Mesenteric fat pad (tissue), 1 donor: ENCODE measurements around the gene PDE4D. TPM values are rescaled to one million over a fixed set of nuclear protein-coding genes. Genes with fewer than 3 reads are reported as not detected.

Experiments
- DNase-seq: peaks from one replicate; pipeline ENCODE4 v3.0.0-alpha.2; 2020; ENCODE audit warnings: low spot score
- total RNA-seq: library from RNA; stranded (reverse); fragmentation: NEBNext Ultra II Directional; extraction: Animal tissue kit (Norgen Biotek cat#: 25700); gene quantifications from one replicate; pipeline ENCODE4 v1.2.1, GENCODE V29; 2021
- donor health status: DM: yes; HTN: yes; CAD: no.

Gene PDE4D
- total RNA-seq, 1 donor from 2014 or later = 28.8 TPM

- no peak for DNase-seq
These were observed 729.3 kb downstream of the PDE4D start for GRCh38 chr5:59164041-59164830.

- DNase-seq = no peak
These were observed 732.1 kb downstream of the PDE4D start for GRCh38 chr5:59161221-59162105.

- no peak for DNase-seq
These were observed 734.7 kb downstream of the PDE4D start for GRCh38 chr5:59158637-59159391.

- no peak for DNase-seq
These were observed 735.4 kb downstream of the PDE4D start for GRCh38 chr5:59158165-59158564.

- DNase-seq = no peak
These were observed 736.5 kb downstream of the PDE4D start for GRCh38 chr5:59157068-59157467.

GRCh38 chr5:59152701-59153245 is 740.8 kb downstream of the PDE4D start:
- no peak for DNase-seq

GRCh38 chr5:59151162-59151889 is 742.2 kb downstream of the PDE4D start:
- DNase-seq = no peak

GRCh38 chr5:59149827-59150226 is 743.7 kb downstream of the PDE4D start:
- DNase-seq = no peak

- no peak for DNase-seq
These were observed 744.3 kb downstream of the PDE4D start for GRCh38 chr5:59149271-59149670.

GRCh38 chr5:59146729-59147128 is 746.8 kb downstream of the PDE4D start:
- DNase-seq = no peak

GRCh38 chr5:59143926-59144333 is 749.6 kb downstream of the PDE4D start:
- DNase-seq = no peak

- DNase-seq = no peak
These were observed 750.6 kb downstream of the PDE4D start for GRCh38 chr5:59142927-59143326.

GRCh38 chr5:59142138-59142537 is 751.4 kb downstream of the PDE4D start:
- DNase-seq = no peak

GRCh38 chr5:59140133-59140532 is 753.4 kb downstream of the PDE4D start:
- no peak for DNase-seq

GRCh38 chr5:59139695-59140094 is 753.8 kb downstream of the PDE4D start:
- no peak for DNase-seq

GRCh38 chr5:59138509-59138908 is 755.0 kb downstream of the PDE4D start:
- no peak for DNase-seq

GRCh38 chr5:59137846-59138245 is 755.7 kb downstream of the PDE4D start:
- no peak for DNase-seq

- no peak for DNase-seq
These were observed 757.0 kb downstream of the PDE4D start for GRCh38 chr5:59136549-59136948.

- no peak for DNase-seq
These were observed 758.9 kb downstream of the PDE4D start for GRCh38 chr5:59134471-59135163.

GRCh38 chr5:59133764-59134261 is 759.7 kb downstream of the PDE4D start:
- DNase-seq = no peak
